Measurements from ENCODE around the gene UBE2H.
"Not testable (repeated sequence)": the region's sequence is repeated elsewhere in the genome, so short reads cannot be mapped to it uniquely, and the experiment has no call there.

UBE2H gene

DNA sequence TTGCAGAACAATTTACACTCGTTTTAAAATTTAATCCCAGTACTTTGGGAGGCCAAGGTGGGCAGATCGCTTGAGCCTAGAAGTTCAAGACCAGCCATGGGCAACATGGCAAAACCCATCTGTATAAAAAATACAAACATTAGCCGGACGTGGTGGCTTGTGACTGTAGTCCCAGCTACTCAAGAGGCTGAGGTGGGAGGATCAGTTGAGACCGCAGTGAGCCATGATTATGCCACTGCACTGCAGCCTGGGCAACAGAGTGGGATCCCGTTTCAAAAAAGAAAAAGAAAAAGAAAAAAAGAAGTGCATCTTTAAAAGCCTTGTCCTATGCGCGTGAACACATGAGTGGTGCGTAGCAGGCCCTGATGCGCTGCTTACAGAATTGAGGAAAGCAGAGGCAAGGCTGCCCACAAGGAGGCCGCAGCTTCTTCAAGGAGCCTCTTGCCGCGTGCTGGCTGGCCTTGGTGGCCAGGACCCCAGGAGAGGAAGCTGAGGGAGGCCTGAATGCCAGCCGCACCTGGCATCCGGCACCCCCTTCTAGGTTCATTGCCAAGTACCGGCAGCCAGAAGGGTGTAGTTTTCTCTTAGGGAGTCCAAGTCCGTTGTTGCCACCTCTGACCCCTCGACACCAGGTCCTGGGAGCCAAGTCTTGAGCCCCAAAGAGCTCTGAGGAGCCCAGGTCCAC, 124.5 kb downstream of the UBE2H start:
- H3K27me3 ChIP-seq (ENCODE audit: control insufficient read depth, insufficient read depth, low read length), result no peaks in the 10 kb centered on the region
- H3K27ac ChIP-seq (ENCODE audit: low read depth, low read length), result no peak overlapping the region

DNA sequence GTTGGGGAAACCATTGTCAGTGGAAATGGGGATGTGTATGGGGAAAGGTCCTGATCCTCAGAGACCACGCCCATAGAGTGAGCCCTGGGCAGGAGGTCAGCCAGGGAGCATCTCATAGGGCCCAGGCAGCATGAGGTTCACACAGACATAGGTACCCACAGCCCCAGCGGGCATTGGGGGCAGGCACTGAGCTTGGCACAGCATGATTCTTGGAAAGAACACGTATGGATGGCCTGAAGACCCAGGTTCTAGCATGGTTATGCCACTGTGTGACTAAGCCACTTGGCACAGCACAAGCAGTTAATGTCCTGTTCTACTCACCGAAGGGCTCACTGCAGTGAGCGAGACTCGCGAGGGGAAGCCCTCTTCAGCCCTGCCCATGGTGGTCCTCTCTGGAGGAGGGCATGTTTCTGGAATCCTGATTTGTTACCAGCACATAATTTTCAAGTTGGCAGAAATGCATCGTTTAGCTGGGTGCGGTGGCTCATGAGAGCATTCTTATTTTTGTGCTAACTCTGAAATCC, 125.2 kb downstream of the UBE2H start:
- Histone ChIP-seq H3K36me3 (ENCODE audit: control insufficient read depth, insufficient read depth, low read length) (no peaks in the 10 kb centered on the region), H3K4me3 (ENCODE audit: low read length) (no peak overlapping the region), H3K9ac (ENCODE audit: low read length) (no peak overlapping the region), H3K4me1 (ENCODE audit: control insufficient read depth, insufficient read depth, low read length) (peaks cover 5% of the 10 kb centered on the region), H3K27me3 (ENCODE audit: control insufficient read depth, insufficient read depth, low read length) (no peaks in the 10 kb centered on the region), H3K27ac (ENCODE audit: low read depth, low read length) (no peak overlapping the region)

More for the DNA sequence above, 124.5 kb downstream of the UBE2H start:
- Histone ChIP-seq H3K4me3 (ENCODE audit: low read length) (no peak overlapping the region), H3K36me3 (ENCODE audit: control insufficient read depth, insufficient read depth, low read length) (no peaks in the 10 kb centered on the region), H3K4me1 (ENCODE audit: control insufficient read depth, insufficient read depth, low read length) (peaks cover 5% of the 10 kb centered on the region), H3K9ac (ENCODE audit: low read length) (no peak overlapping the region)

DNA sequence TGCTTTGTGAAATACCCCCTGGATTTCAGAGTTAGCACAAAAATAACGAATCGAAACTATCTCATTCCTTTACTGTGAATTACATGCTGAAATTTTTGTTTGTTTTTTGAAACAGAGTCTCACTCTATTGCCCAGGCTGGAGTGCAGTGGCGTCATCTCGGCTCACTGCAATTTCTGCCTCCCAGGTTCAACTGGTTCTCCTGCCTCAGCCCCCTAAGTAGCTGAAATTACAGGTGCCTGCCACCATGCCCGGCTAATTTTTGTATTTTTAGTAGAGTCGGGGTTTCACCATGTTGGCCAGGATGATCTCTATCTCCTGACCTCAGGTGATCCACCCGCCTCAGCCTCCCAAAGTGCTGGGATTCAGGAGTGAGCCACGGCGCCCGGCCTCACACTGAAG, 125.9 kb downstream of the UBE2H start:
- H3K27me3 ChIP-seq (ENCODE audit: control insufficient read depth, insufficient read depth, low read length); H3K4me3 ChIP-seq (ENCODE audit: low read length); H3K4me1 ChIP-seq (ENCODE audit: control insufficient read depth, insufficient read depth, low read length); H3K9ac ChIP-seq (ENCODE audit: low read length); H3K27ac ChIP-seq (ENCODE audit: low read depth, low read length); H3K36me3 ChIP-seq (ENCODE audit: control insufficient read depth, insufficient read depth, low read length): not testable (repeated sequence)

DNA sequence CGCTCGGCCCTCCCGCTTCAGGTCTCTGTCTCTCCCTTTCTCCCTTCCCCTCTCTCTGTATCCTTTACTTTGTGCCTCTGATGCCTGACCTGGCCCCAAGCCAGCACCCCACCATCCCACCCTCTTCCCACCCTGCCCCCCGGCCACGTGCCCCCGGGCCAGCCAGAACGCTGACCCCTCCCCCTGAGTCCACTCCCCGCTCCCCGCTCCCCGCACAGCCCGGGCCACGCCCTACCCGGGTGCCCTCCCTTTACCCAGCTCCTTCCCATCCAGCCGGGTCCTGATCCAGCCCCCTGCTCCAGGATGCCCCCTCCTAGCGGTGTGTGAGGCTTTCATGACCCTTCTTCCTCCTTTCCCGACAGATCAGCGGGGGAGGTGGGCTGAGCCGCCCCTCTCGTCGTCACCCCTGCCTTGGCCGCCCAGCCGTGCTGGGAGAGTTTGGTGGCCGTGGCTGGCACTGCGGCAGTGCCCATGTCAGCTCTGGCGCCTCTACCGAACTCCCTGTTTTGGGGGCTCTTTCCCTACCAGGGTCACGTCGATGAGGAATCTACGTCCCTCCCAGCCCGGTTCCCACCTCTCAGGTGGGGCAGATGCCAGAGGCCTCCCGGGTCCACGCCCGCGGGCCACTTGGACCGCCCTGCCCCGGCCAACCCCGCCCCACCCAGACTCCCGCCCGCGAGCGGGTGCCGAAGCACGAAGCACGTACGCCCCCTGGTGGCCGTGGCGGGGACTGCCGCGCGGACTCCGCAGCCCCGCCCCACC, 127.4 kb downstream of the UBE2H start:
- H3K4me3 ChIP-seq (ENCODE audit: low read length), result peak overlapping the region; percentile 96
- H3K27me3 ChIP-seq (ENCODE audit: control insufficient read depth, insufficient read depth, low read length), result no peaks in the 10 kb centered on the region
- no peak overlapping the region for H3K9ac ChIP-seq (ENCODE audit: low read length)
- peaks cover 5% of the 10 kb centered on the region for H3K4me1 ChIP-seq (ENCODE audit: control insufficient read depth, insufficient read depth, low read length)
- H3K27ac ChIP-seq (ENCODE audit: low read depth, low read length), result no peak overlapping the region
- H3K36me3 ChIP-seq (ENCODE audit: control insufficient read depth, insufficient read depth, low read length), result no peaks in the 10 kb centered on the region

DNA sequence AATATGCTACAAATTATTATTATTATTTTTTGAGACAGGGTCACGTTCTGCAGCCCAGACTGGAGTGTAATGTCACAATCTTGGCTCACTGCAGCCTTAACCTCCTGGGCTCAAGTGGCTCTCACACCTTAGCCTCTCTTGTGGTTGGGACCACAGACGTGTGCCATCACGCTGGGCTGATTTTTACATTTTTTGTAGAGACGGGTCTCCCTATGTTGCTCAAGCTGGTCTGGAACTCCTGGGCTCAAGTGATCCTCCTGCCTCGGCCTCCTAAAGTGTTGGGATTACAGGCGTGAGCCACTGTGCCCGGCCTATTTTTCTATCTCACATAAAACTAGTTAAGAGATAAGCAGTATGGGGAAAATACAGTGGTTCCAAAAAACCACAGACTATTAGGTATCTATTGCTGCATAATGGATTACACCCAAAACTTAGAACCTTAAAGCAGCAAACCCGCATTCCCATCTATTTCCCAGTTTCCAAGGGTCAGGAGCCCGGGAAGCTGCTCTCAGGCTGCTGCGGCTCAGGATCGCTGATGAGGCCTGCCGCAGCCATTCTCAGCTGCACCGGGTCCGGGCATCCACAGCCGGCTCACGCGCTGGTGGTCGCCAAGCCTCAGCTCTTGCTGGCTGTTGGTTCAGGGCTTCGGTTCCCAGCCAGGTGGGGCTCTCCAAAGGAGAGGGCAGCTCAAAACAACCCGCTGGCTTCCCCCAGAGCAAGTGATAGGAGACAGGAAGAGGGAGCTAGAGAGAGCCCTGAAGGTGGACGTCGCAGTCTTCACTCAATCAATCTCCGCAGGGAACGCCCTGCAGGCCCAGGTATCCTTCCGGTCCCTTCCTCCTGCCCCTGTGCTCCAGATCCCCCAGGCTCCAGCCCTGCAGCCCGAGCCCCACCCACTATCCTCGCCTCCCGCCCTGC, 128.2 kb downstream of the UBE2H start:
- H3K27me3 ChIP-seq (ENCODE audit: control insufficient read depth, insufficient read depth, low read length), result no peaks in the 10 kb centered on the region
- no peaks in the 10 kb centered on the region for H3K36me3 ChIP-seq (ENCODE audit: control insufficient read depth, insufficient read depth, low read length)
- H3K9ac ChIP-seq (ENCODE audit: low read length), result no peak overlapping the region
- H3K4me3 ChIP-seq (ENCODE audit: low read length), result peak overlapping the region; percentile 96
- H3K4me1 ChIP-seq (ENCODE audit: control insufficient read depth, insufficient read depth, low read length), result peaks cover 3% of the 10 kb centered on the region
- H3K27ac ChIP-seq (ENCODE audit: low read depth, low read length), result no peak overlapping the region

DNA sequence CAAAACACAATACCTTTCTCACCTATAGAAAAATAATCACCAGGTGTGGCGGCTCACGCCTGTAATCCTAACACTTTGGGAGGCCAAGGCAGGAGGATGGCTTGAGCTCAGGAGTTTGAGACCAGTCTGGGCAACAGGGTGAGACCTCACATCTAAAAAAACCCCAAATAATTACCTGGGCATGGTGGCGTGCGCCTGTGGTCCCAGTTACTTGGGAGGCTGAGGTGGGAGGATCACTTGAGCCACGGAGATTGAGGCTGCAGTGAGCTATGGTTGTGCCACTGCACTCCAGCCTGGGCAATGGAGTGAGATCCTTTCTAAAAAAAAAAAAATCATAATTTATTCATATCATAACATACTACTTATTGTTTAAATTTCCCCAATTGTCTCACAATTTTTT, 129.6 kb downstream of the UBE2H start:
- H3K9ac ChIP-seq (ENCODE audit: low read length); H3K27me3 ChIP-seq (ENCODE audit: control insufficient read depth, insufficient read depth, low read length); H3K36me3 ChIP-seq (ENCODE audit: control insufficient read depth, insufficient read depth, low read length); H3K27ac ChIP-seq (ENCODE audit: low read depth, low read length); H3K4me3 ChIP-seq (ENCODE audit: low read length); H3K4me1 ChIP-seq (ENCODE audit: control insufficient read depth, insufficient read depth, low read length): not testable (repeated sequence)

DNA sequence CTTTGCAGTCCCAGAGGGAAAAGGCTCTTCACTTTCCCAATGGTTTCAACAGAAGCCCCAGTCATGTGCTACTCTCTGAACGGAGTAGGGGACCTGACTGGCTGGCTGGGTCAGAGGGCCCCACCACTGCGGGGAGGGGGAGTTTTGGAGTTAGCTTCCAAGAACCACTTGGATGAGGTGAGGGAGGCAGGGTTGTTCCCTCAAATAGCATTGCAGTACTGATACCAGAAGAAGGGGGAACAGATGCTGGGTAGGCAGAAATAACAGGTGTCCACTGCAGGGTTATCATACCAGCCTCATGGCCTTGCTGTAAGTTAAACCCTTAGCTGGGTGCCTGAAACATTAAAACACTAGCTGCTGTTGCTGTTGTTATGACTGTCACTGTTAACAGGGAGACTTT, 131.3 kb downstream of the UBE2H start:
- H3K9ac ChIP-seq (ENCODE audit: low read length), result no peak overlapping the region
- no peak overlapping the region for H3K4me3 ChIP-seq (ENCODE audit: low read length)
- no peak overlapping the region for H3K27ac ChIP-seq (ENCODE audit: low read depth, low read length)
- no peaks in the 10 kb centered on the region for H3K36me3 ChIP-seq (ENCODE audit: control insufficient read depth, insufficient read depth, low read length)
- peaks cover 3% of the 10 kb centered on the region for H3K4me1 ChIP-seq (ENCODE audit: control insufficient read depth, insufficient read depth, low read length)
- H3K27me3 ChIP-seq (ENCODE audit: control insufficient read depth, insufficient read depth, low read length), result no peaks in the 10 kb centered on the region

DNA sequence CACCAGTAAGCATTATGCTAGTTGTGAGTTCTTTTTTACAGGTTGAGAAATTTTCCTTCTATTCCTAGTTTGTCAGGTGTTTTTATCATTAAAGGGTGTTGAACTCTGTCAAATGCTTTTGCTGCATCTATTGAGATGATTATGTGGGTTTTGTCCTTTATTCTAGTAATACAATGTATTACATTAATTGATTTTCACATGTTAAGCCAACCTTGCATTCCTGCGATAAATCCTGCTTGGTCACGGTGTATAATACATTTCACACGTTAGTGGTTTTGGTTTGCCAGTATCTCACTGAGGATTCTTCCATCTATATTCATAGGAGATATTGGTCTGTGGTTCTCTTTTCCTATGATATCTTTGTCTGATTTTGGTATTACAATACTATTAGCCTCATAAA, 136.0 kb downstream of the UBE2H start:
- H3K4me1 ChIP-seq (ENCODE audit: control insufficient read depth, insufficient read depth, low read length), result no peaks in the 10 kb centered on the region
- H3K9ac ChIP-seq (ENCODE audit: low read length), result no peak overlapping the region
- H3K4me3 ChIP-seq (ENCODE audit: low read length), result no peak overlapping the region
- H3K27ac ChIP-seq (ENCODE audit: low read depth, low read length), result no peak overlapping the region
- H3K36me3 ChIP-seq (ENCODE audit: control insufficient read depth, insufficient read depth, low read length), result no peaks in the 10 kb centered on the region
- H3K27me3 ChIP-seq (ENCODE audit: control insufficient read depth, insufficient read depth, low read length), result no peaks in the 10 kb centered on the region

DNA sequence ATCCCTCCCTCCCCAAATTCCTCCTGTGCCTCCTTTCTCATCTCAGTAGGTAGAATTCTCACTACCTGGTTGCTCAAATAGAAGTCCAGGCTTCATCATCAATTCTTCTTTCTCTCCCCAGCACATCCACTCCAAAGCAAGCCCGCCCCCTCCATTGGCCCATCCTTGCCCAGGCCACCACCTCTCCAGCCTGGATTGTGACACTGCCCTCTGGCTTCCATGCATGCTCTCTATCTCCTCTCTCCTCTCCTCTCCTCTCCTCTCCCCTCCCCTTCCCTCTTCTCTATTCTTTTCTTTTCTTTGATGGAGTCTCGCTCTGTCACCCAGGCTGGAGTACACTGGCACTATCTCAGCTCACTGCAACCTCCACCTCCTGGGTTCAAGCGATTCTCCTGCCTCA, 144.9 kb downstream of the UBE2H start:
- Histone ChIP-seq H3K36me3 (ENCODE audit: control insufficient read depth, insufficient read depth, low read length) (no peaks in the 10 kb centered on the region), H3K4me1 (ENCODE audit: control insufficient read depth, insufficient read depth, low read length) (no peaks in the 10 kb centered on the region), H3K27me3 (ENCODE audit: control insufficient read depth, insufficient read depth, low read length) (no peaks in the 10 kb centered on the region), H3K9ac (ENCODE audit: low read length) (no peak overlapping the region), H3K27ac (ENCODE audit: low read depth, low read length) (no peak overlapping the region), H3K4me3 (ENCODE audit: low read length) (no peak overlapping the region)

DNA sequence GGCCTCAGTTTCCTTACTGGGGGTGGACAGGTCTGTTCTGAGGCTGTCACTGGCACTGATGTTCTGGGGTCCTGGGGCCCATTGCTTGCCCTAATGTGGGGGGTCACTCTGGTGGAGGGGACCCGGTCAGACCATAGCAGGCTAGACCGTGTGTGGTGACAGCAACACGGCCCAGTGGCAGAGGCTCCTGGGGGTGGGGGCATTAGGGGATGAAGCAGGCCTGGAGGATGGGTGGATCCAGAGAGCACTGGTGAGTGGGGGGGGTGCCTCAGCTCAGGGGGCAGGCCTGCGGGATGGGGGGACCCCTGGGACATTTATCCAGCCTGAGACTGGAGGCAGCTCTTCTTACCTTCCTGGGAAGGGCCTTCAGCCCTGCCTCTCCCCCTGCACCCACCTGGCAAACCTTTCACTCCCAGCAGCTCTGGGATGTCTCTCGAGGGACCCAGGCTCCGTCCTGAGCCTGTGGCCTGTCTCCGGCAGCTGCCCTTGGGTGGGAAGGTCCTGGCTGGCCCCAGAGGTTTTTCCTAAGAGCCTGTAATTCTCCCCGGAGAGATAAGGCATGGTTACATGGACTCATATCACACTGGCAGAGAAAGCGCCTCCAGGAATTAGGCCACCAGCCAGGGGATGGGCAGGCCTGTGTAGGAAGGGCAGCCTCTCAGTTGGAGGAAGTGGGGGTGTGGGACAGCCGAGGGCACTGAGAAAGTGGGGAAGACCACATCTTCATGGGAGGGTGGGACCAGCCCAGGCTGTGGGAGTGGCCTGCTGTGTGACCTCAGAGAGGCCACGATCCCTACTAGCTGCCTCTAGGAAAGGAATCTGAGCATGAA, 147.7 kb downstream of the UBE2H start:
- Histone ChIP-seq H3K9ac (ENCODE audit: low read length) (no peak overlapping the region), H3K27ac (ENCODE audit: low read depth, low read length) (no peak overlapping the region), H3K36me3 (ENCODE audit: control insufficient read depth, insufficient read depth, low read length) (no peaks in the 10 kb centered on the region), H3K4me3 (ENCODE audit: low read length) (no peak overlapping the region), H3K27me3 (ENCODE audit: control insufficient read depth, insufficient read depth, low read length) (no peaks in the 10 kb centered on the region), H3K4me1 (ENCODE audit: control insufficient read depth, insufficient read depth, low read length) (no peaks in the 10 kb centered on the region)

DNA sequence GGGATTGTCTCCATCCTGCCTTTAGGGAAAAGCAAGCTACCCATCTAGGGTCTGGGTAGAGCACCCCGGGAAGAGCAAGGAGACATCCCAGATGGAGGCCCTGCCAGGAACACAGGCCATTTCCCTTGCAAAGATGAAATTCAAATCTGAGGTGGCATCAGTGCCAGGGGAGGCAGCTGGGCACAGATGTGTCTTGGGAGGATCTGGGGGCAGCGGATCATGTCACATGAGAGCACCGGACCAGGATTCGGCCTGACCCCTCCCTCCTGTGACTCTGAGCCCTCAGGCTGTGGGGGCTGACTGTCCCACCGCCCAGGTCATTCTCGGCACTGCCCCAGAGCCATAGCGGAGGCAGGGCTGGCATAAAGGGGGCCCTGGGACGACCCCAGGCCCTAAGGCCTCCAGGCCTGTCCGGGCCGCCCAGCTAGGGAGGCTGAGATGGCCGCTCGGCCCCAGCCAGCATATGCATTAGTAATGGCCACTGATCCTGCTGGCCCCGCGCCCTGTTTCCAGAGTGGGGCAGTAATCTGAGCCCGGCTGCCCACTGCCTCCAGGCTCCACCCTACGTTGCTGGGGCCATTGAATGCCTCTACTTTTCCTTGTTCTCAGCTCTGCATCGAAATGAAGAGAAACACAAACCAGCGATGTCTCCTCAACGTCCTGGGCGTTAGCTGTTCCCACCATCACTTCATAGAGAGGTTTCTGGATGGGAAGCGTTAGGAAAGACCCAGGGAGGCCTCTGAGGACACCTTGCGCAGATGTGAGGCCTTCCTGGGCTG, 148.5 kb downstream of the UBE2H start:
- no peak overlapping the region for H3K4me3 ChIP-seq (ENCODE audit: low read length)
- H3K9ac ChIP-seq (ENCODE audit: low read length), result no peak overlapping the region
- H3K27ac ChIP-seq (ENCODE audit: low read depth, low read length), result no peak overlapping the region

More for the DNA sequence above, 148.5 kb downstream of the UBE2H start:
- Histone ChIP-seq H3K27me3 (ENCODE audit: control insufficient read depth, insufficient read depth, low read length) (no peaks in the 10 kb centered on the region), H3K4me1 (ENCODE audit: control insufficient read depth, insufficient read depth, low read length) (no peaks in the 10 kb centered on the region), H3K36me3 (ENCODE audit: control insufficient read depth, insufficient read depth, low read length) (no peaks in the 10 kb centered on the region)

Measured in rectal smooth muscle tissue (tissue), 1 donor.